Prostate gland (tissue), 2 donors: ENCODE data around the gene PPM1F. TPM values are rescaled to one million over a fixed set of nuclear protein-coding genes. Genes with fewer than 3 reads are reported as not detected.
"Not testable (repeated sequence)": the region's sequence is repeated elsewhere in the genome, so short reads cannot be mapped to it uniquely, and the experiment has no call there.

Experiments
- DNase-seq: peaks from one replicate; pipeline ENCODE4 v3.0.0-alpha.2; 2019; ENCODE audit warnings: low spot score
- H3K27ac ChIP-seq, 2 donors: fragments of 200-600 bp; sonication (generic); 2 replicates each; pipeline ENCODE4 v1.5.1; 2017 to 2019
- H3K27me3 ChIP-seq: fragments of 200-600 bp; sonication (generic); replicated peaks from 2 replicates; pipeline ENCODE4 v1.5.1; 2019; ENCODE audit not compliant: insufficient read depth
- H3K36me3 ChIP-seq, 2 donors: fragments of 200-600 bp; sonication (generic); 1 replicate in 1 of 2; 2 replicates in 1 of 2; pipeline versions ENCODE4 v1.5.1 to v1.8.1; 2017 to 2019
- H3K4me1 ChIP-seq: fragments of 200-600 bp; sonication (generic); replicated peaks from 2 replicates; pipeline ENCODE4 v1.5.1; 2019
- H3K4me3 ChIP-seq, 2 donors: fragments of 200-600 bp; sonication (generic); 2 replicates each; pipeline ENCODE4 v1.5.1; 2017 to 2019
- H3K9me3 ChIP-seq: fragments of 200-600 bp; sonication (generic); 2 replicates; pipeline ENCODE4 v1.5.1; 2017
- CTCF ChIP-seq, 4 experiments: fragments of 200-600 bp in 2 of 4; fragments of 450-650 bp in 2 of 4; sonication (generic) in 2 of 4; IDR thresholded peaks; 1 replicate in 3 of 4; 2 replicates in 1 of 4; pipeline ENCODE4 v1.5.1; 2016 to 2019; ENCODE audit warnings: antibody characterized with exemption in 4 of 4, mild to moderate bottlenecking in 2 of 4, moderate library complexity in 2 of 4
- POLR2A ChIP-seq: fragments of 450-650 bp; IDR thresholded peaks from one replicate; pipeline ENCODE4 v1.6.1; 2016; ENCODE audit warnings: antibody characterized with exemption, mild to moderate bottlenecking
- POLR2AphosphoS5 ChIP-seq: sonication (generic); formaldehyde crosslinking; IDR thresholded peaks from one replicate; pipeline ENCODE4 v1.6.1; 2017; ENCODE audit warnings: antibody characterized with exemption
- WGBS: methylation state at CpG from one replicate; pipeline ENCODE4 v1.1.5; 2018; 5-methylcytosine and 5-hydroxymethylcytosine counted together
- intact Hi-C: fragments of 100-400 bp; cut with DNase I; formaldehyde crosslinking; loops from one replicate; pipeline ENCODE4 v1.14.2; 2022
- total RNA-seq, 2 donors: library from RNA; depleted of rRNA; stranded (reverse); fragments of >200 nt; gene quantifications; one replicate each; pipeline ENCODE4 v1.1.0, GENCODE V29; 2016

The PPM1F gene
- total RNA-seq, 2 donors from 2014 or later = 16.8 to 31.6 TPM

- intact Hi-C loops = no loop called here
- Histone ChIP-seq H3K36me3 (no peaks in the 10 kb centered on the region), H3K27me3 (no peaks in the 10 kb centered on the region), H3K9me3 (no peaks in the 10 kb centered on the region), H3K4me3 (no peak overlapping the region), H3K27ac (no peak overlapping the region), H3K4me1 (no peaks in the 10 kb centered on the region)
- WGBS = 83% methylated on average over 12 of the region's 12 CpGs
- TF ChIP-seq POLR2AphosphoS5 (no peak), POLR2A (no peak), CTCF (IDR thresholded peaks at IDR 0.05) (no peak)
- no peak for DNase-seq
These were observed 50.2 kb downstream of the PPM1F start for GRCh38 chr22:21902296-21903087.

DNA sequence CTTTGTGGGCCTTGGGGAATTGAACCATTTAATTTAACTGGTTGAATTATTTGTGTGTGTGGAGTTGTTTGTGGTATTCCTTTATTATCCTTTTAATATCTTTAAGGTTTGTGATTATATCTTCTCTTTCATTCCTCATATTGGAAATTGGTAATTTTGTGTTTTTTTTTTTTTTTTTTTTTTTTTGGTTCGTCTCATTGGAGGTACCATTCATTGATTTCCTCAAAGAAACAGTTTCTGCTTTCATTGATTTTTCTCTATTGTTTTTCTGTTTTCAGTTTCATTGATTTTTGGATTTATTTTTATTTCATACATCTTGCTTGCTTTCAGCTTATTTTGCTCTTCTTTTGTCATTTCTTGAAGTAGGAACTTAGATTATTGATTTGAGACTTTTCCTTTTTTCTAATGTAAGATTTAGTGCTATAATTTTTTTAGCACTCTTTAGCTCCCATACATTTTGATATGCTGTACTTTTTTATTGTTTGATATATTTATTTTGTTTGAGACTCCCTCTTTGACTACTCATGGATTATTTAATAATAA lies 54.2 kb downstream of the PPM1F start:
- WGBS = 95% methylated on average over 1 of the region's 1 CpG
- intact Hi-C loops = no loop called here

DNA sequence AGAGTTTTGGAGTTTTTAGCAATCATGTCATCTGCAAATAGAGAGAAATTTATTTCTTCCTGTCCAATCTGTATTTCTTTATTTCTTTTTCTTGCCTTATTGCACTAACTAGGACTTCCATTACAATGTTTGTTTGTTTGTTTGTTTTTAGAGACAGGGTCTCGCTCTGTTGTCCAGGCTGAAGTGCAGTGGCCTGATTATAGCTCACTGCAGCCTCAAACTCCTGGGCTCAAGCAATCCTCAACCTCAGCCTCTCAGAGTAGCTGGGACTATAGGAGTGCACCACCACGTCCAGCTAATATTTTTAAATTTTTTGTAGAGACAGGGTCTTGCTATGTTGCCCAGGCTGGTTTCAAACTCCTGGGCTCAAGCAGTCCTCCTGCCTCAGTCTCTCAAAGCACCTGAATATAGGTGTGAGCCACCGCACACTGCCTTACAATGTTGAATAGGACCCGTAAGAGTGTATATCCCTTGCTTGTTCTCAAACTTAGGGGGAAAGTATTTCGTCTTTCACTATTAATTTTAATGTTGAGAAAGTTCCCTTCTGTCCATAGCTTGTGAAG lies 55.6 kb downstream of the PPM1F start:
- Histone ChIP-seq H3K27me3 (no peaks in the 10 kb centered on the region), H3K4me3 (no peak overlapping the region), H3K4me1 (no peaks in the 10 kb centered on the region), H3K27ac (no peak overlapping the region), H3K36me3 (no peaks in the 10 kb centered on the region), H3K9me3 (no peaks in the 10 kb centered on the region)
- 93% methylated on average over 5 of the region's 5 CpGs for WGBS
- DNase-seq = no peak
- intact Hi-C loops = no loop called here
- TF ChIP-seq POLR2A (no peak), CTCF (IDR thresholded peaks at IDR 0.05) (no peak), POLR2AphosphoS5 (no peak)

More for the DNA sequence above, 54.2 kb downstream of the PPM1F start:
- Histone ChIP-seq H3K9me3 (no peaks in the 10 kb centered on the region), H3K36me3 (no peaks in the 10 kb centered on the region), H3K27me3 (no peaks in the 10 kb centered on the region), H3K27ac (no peak overlapping the region), H3K4me1 (no peaks in the 10 kb centered on the region), H3K4me3 (no peak overlapping the region)
- no peak for DNase-seq
- TF ChIP-seq POLR2A = no peak
- no peak for TF ChIP-seq CTCF (IDR thresholded peaks at IDR 0.05)

DNA sequence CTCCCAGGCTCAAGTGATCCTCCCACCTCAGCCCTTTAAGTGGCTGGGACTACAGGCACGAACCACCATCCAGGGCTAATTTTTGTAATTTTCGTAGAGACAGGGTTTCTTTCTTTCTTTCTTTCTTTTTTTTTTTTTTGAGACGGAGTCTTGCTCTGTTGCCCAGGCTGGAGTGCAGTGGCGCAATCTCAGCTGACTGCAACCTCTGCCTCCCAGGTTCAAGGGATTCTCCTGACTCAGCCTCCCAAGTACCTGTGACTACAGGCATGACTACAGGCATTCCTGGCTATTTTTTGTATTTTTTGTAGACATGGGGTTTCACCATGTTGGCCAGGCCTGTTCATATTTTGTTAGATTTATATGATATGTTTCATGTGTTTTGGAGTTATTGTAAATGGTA lies 56.4 kb downstream of the PPM1F start:
- H3K36me3 ChIP-seq, H3K27ac ChIP-seq, intact Hi-C loops, H3K27me3 ChIP-seq, DNase-seq, H3K4me1 ChIP-seq, H3K9me3 ChIP-seq, H3K4me3 ChIP-seq: not testable (repeated sequence)
- WGBS = 86% methylated on average over 4 of the region's 4 CpGs

DNA sequence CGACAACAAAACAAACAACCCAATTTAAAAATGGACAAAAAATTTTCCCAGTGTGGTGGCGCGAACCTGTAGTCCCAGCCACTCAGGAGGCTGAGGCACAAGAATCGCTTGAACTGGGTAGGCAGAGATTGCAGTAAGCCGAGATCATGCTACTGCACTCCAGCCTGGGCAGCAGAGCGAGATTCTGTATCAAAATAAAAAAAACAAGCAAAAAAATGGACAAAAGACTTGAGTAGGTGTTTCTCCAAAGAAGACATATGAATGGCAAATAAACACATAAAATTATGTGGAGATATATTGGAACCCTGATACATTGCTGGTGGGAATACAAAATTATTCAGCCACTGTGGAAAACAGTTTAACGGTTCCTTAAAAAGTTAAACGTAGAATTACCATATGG lies 57.8 kb downstream of the PPM1F start:
- TF ChIP-seq CTCF (IDR thresholded peaks at IDR 0.05) = no peak
- TF ChIP-seq POLR2AphosphoS5 = no peak
- no peak for TF ChIP-seq POLR2A
- no peaks in the 10 kb centered on the region for H3K9me3 ChIP-seq
- H3K4me3 ChIP-seq = no peak overlapping the region
- intact Hi-C loops = no loop called here
- no peak for DNase-seq
- no peaks in the 10 kb centered on the region for H3K36me3 ChIP-seq
- no peaks in the 10 kb centered on the region for H3K27me3 ChIP-seq
- no peak overlapping the region for H3K27ac ChIP-seq
- H3K4me1 ChIP-seq = no peaks in the 10 kb centered on the region
- 93% methylated on average over 8 of the region's 8 CpGs for WGBS
